Endothelial cell (in vitro differentiated cells): Measurements from ENCODE around the gene TMEM231. TPM values are rescaled to one million over a fixed set of nuclear protein-coding genes. Genes with fewer than 3 reads are reported as not detected.
"Not testable (repeated sequence)": the region's sequence is repeated elsewhere in the genome, so short reads cannot be mapped to it uniquely, and the experiment has no call there.

Experiments used
- DNase-seq: peaks from one replicate; pipeline ENCODE4 v3.0.0; 2021; ENCODE audit warnings: low spot score
- H3K27ac Mint-ChIP-seq: one replicate; pipeline ENCODE4 v1.8.0; 2021; ENCODE audit warnings: mixed read lengths, inconsistent platforms; ENCODE audit not compliant: unreplicated experiment
- H3K27me3 Mint-ChIP-seq: one replicate; pipeline ENCODE4 v1.8.0; 2021; ENCODE audit warnings: mild to moderate bottlenecking, moderate library complexity, mixed read lengths, inconsistent platforms; ENCODE audit not compliant: unreplicated experiment
- H3K36me3 Mint-ChIP-seq: one replicate; pipeline ENCODE4 v1.8.0; 2021; ENCODE audit warnings: mild to moderate bottlenecking, low read depth, mixed read lengths, inconsistent platforms; ENCODE audit not compliant: unreplicated experiment
- H3K4me1 Mint-ChIP-seq: one replicate; pipeline ENCODE4 v1.8.0; 2021; ENCODE audit warnings: mild to moderate bottlenecking, mixed read lengths, inconsistent platforms; ENCODE audit not compliant: unreplicated experiment
- H3K4me3 Mint-ChIP-seq: one replicate; pipeline ENCODE4 v1.8.0; 2021; ENCODE audit warnings: mild to moderate bottlenecking, mixed read lengths, inconsistent platforms; ENCODE audit not compliant: unreplicated experiment
- H3K9me3 Mint-ChIP-seq: one replicate; pipeline ENCODE4 v1.8.0; 2021; ENCODE audit warnings: mixed read lengths, inconsistent platforms; ENCODE audit not compliant: unreplicated experiment
- total RNA-seq: library from RNA; stranded (reverse); fragmentation: NEBNext Ultra II Directional; extraction: Animal tissue kit (Norgen Biotek cat#: 25700); gene quantifications from one replicate; pipeline ENCODE4 v1.2.1, GENCODE V29; 2021; ENCODE audit not compliant: unreplicated experiment
- TF ChIP-seq, protein P1 (sequence below): fragments of 200-600 bp; sonication (generic); IDR thresholded peaks from one replicate; pipeline ENCODE4 v1.5.0; 2021; ENCODE audit warnings: antibody characterized with exemption; ENCODE audit not compliant: unreplicated experiment

Gene TMEM231
- total RNA-seq, 1 donor from 2014 or later = 14.5 TPM

GRCh38 chr16:75526032-75526790 lies 29.8 kb downstream of the TMEM231 start:
- TF ChIP-seq, protein P1, sequence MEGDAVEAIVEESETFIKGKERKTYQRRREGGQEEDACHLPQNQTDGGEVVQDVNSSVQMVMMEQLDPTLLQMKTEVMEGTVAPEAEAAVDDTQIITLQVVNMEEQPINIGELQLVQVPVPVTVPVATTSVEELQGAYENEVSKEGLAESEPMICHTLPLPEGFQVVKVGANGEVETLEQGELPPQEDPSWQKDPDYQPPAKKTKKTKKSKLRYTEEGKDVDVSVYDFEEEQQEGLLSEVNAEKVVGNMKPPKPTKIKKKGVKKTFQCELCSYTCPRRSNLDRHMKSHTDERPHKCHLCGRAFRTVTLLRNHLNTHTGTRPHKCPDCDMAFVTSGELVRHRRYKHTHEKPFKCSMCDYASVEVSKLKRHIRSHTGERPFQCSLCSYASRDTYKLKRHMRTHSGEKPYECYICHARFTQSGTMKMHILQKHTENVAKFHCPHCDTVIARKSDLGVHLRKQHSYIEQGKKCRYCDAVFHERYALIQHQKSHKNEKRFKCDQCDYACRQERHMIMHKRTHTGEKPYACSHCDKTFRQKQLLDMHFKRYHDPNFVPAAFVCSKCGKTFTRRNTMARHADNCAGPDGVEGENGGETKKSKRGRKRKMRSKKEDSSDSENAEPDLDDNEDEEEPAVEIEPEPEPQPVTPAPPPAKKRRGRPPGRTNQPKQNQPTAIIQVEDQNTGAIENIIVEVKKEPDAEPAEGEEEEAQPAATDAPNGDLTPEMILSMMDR = no peak
- H3K36me3 Mint-ChIP-seq = no peaks in the 10 kb centered on the region
- no peak overlapping the region for H3K4me3 Mint-ChIP-seq
- no peak overlapping the region for H3K27ac Mint-ChIP-seq
- H3K9me3 Mint-ChIP-seq = no peaks in the 10 kb centered on the region
- peaks cover 1% of the 10 kb centered on the region for H3K27me3 Mint-ChIP-seq
- DNase-seq = no peak
- no peaks in the 10 kb centered on the region for H3K4me1 Mint-ChIP-seq

DNA sequence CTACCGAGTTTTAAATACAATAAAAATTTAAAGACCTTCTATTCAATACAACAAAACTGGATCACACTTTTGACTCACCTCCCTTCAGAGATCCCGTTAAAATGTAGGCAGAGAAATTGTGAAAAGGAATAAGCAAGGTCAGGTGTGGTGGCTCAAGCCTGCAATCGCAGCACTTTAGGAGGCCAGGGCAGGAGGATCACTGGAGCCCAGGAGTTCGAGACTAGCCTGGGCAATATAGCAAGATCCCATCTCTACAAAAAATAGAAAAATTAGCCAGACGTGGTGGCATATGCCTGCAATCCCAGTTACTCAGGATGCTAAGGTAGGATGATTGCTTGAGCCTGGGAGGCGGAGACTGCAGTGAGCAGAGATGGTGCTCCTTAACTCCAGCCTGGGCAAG lies 36.9 kb downstream of the TMEM231 start:
- TF ChIP-seq, protein P1 = no peak
- H3K27me3 Mint-ChIP-seq = peaks cover 2% of the 10 kb centered on the region
- no peak overlapping the region for H3K4me3 Mint-ChIP-seq
- no peaks in the 10 kb centered on the region for H3K9me3 Mint-ChIP-seq
- no peak for DNase-seq
- H3K4me1 Mint-ChIP-seq = peaks cover 7% of the 10 kb centered on the region
- no peak overlapping the region for H3K27ac Mint-ChIP-seq
- no peaks in the 10 kb centered on the region for H3K36me3 Mint-ChIP-seq

GRCh38 chr16:75516189-75516966 lies 39.7 kb downstream of the TMEM231 start:
- Mint-ChIP-seq H3K27ac (peak overlapping the region; percentile 81), H3K4me3 (peak overlapping the region; percentile 91)
- H3K27me3 Mint-ChIP-seq, H3K9me3 Mint-ChIP-seq, H3K4me1 Mint-ChIP-seq, H3K36me3 Mint-ChIP-seq: not testable (repeated sequence)
- peak; percentile 50 for DNase-seq

DNA sequence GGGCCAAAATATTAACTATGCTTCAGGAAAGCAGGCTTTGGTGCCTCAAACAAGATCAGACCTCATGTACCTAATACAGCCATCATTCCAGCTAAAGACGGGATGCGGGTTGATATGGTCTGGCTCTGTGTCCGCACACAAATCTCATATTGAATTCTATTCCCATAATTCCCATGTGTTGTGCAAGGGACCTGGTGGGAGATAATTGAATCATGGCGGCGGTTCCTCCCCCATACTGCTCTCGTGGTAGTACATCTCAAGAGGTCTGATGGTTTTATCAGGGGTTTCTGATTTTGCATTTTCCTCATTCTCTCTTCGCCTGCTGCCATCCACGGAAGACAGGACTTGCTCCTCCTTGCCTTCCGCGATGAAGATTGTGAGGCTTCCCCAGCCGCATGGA lies 41.8 kb downstream of the TMEM231 start:
- H3K36me3 Mint-ChIP-seq = peaks cover 4% of the 10 kb centered on the region
- H3K9me3 Mint-ChIP-seq = no peaks in the 10 kb centered on the region
- no peak overlapping the region for H3K4me3 Mint-ChIP-seq
- TF ChIP-seq, protein P1 = no peak
- no peak for DNase-seq
- H3K27ac Mint-ChIP-seq = no peak overlapping the region
- peaks cover 6% of the 10 kb centered on the region for H3K27me3 Mint-ChIP-seq
- peaks cover 7% of the 10 kb centered on the region for H3K4me1 Mint-ChIP-seq

DNA sequence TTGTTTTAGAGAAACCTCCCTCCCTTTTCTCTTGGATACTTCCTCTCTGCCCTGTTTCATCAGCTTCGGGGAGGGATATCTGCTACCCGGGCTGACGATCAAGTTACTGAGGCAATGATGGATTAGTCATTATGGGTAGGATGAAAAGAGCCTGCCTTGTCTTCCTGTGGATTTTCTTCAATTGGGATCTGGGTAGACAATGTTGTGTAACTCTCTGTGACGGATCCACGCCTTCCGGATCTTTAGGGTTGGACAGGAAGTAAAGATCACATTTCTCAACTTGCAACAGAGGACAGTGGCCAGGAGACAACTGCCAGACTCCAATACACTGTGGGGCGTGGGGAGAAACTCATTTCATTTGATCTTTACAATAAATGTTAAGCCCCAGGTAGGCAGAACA lies 49.5 kb downstream of the TMEM231 start:
- H3K9me3 Mint-ChIP-seq = no peaks in the 10 kb centered on the region
- H3K4me1 Mint-ChIP-seq = peaks cover 10% of the 10 kb centered on the region
- DNase-seq = no peak
- TF ChIP-seq, protein P1 = no peak
- H3K27me3 Mint-ChIP-seq = peaks cover 4% of the 10 kb centered on the region
- H3K27ac Mint-ChIP-seq = no peak overlapping the region
- H3K36me3 Mint-ChIP-seq = no peaks in the 10 kb centered on the region
- no peak overlapping the region for H3K4me3 Mint-ChIP-seq
